PC-3 (cell line): ENCODE measurements around the gene IQSEC3. TPM values are rescaled to one million over a fixed set of nuclear protein-coding genes. Genes with fewer than 3 reads are reported as not detected.

Experiments used
- ATAC-seq: fragments of 200-7000 bp; cut with Tn5 transposase; 2 replicates; pipeline ENCODE4 v1.9.1; 2020; ENCODE audit warnings: mild to moderate bottlenecking, moderate library complexity
- BruUV-seq: library from RNA; stranded (reverse); fragments of 400-500 nt; replicated peaks from 2 replicates; lab custom pipeline; 2021; lab: Mats Ljungman, UMichigan
- CTCF ChIA-PET: fragments of 300-600 bp; sonication (Branson Sonifier 250); formaldehyde crosslinking; loops from one replicate; lab custom pipeline; 2022; ENCODE audit warnings: antibody characterized with exemption; lab: Charles Lee
- POLR2A ChIA-PET: fragments of 300-600 bp; sonication (Branson Sonifier 250); formaldehyde crosslinking; loops from one replicate; lab custom pipeline; 2022; ENCODE audit warnings: antibody characterized with exemption; ENCODE audit not compliant: unreplicated experiment; lab: Charles Lee
- DNase-seq: peaks from one replicate; pipeline ENCODE4 v3.0.0-alpha.2; 2015
- H2AFZ ChIP-seq: fragments of 300-600 bp; sonication (generic); 2 replicates; pipeline ENCODE4 v1.6.0; 2016; ENCODE audit warnings: antibody characterized with exemption, low read length
- H3F3A ChIP-seq: fragments of 300-600 bp; sonication (generic); one replicate; pipeline ENCODE4 v1.6.0; 2017; ENCODE audit warnings: antibody characterized with exemption, low read length, control low read depth, mild to moderate bottlenecking; ENCODE audit not compliant: unreplicated experiment
- H3K27ac ChIP-seq: fragments of 300-600 bp; sonication (generic); 2 replicates; pipeline ENCODE4 v1.5.1; 2016; ENCODE audit warnings: mild to moderate bottlenecking, low read length
- H3K27me3 ChIP-seq: fragments of 300-600 bp; sonication (generic); 2 replicates; pipeline ENCODE4 v1.6.1; 2016; ENCODE audit warnings: low read length, mixed read lengths
- H3K36me3 ChIP-seq: fragments of 300-600 bp; sonication (generic); 2 replicates; pipeline ENCODE4 v1.6.1; 2016; ENCODE audit warnings: low read depth, mixed run types, low read length, mixed read lengths
- H3K4me1 ChIP-seq: fragments of 300-600 bp; sonication (generic); 2 replicates; pipeline ENCODE4 v1.5.1; 2016; ENCODE audit warnings: low read length; ENCODE audit not compliant: insufficient read depth
- H3K4me2 ChIP-seq: fragments of 300-600 bp; sonication (generic); 2 replicates; pipeline ENCODE4 v1.6.0; 2016; ENCODE audit warnings: low read length
- H3K4me3 ChIP-seq: fragments of 300-600 bp; sonication (generic); 2 replicates; pipeline ENCODE4 v1.5.1; 2016; ENCODE audit warnings: mild to moderate bottlenecking, low read length, mixed read lengths
- H3K79me2 ChIP-seq: fragments of 300-600 bp; sonication (generic); 2 replicates; pipeline ENCODE4 v1.6.1; 2017; ENCODE audit warnings: low read length, mixed read lengths
- H3K9ac ChIP-seq: fragments of 300-600 bp; sonication (generic); 2 replicates; pipeline ENCODE4 v1.6.0; 2016; ENCODE audit warnings: mild to moderate bottlenecking, low read length
- H3K9me2 ChIP-seq: fragments of 300-600 bp; sonication (generic); replicated peaks from 2 replicates; pipeline ENCODE4 v1.6.1; 2016; ENCODE audit warnings: mixed run types, low read length, mixed read lengths
- H3K9me3 ChIP-seq: fragments of 300-600 bp; sonication (generic); 2 replicates; pipeline ENCODE4 v1.6.1; 2016; ENCODE audit warnings: low read length, mixed read lengths
- H4K20me1 ChIP-seq: fragments of 300-600 bp; sonication (generic); 2 replicates; pipeline ENCODE4 v1.6.1; 2016; ENCODE audit warnings: low read length, mixed read lengths
- CTCF ChIP-seq: fragments of 300-600 bp; sonication (generic); conservative IDR thresholded peaks from 2 replicates; pipeline ENCODE4 v1.5.1; 2017; ENCODE audit warnings: antibody characterized with exemption, low read depth, mild to moderate bottlenecking, low read length
- EZH2 ChIP-seq: fragments of 300-600 bp; sonication (generic); IDR thresholded peaks from one replicate; pipeline ENCODE4 v1.6.1; 2017; ENCODE audit warnings: antibody characterized with exemption, mild to moderate bottlenecking, low read length; ENCODE audit not compliant: unreplicated experiment
- EZH2phosphoT487 ChIP-seq: fragments of 300-600 bp; sonication (generic); IDR thresholded peaks from 2 replicates; pipeline ENCODE4 v1.6.1; 2018; ENCODE audit warnings: mild to moderate bottlenecking, antibody characterized with exemption, low read length, borderline replicate concordance
- intact Hi-C: fragments of 100-400 bp; cut with micrococcal nuclease; formaldehyde crosslinking; loops from 2 replicates; pipeline ENCODE4 v1.9.0; 2023
- total RNA-seq: library from RNA; depleted of rRNA; stranded (reverse); fragments of >200 nt; gene quantifications from 2 replicates; pipeline ENCODE4 v1.2.3, GENCODE V29; 2014

IQSEC3 gene
- total RNA-seq, 1 experiment from 2014 or later, result 0.11 TPM

DNA sequence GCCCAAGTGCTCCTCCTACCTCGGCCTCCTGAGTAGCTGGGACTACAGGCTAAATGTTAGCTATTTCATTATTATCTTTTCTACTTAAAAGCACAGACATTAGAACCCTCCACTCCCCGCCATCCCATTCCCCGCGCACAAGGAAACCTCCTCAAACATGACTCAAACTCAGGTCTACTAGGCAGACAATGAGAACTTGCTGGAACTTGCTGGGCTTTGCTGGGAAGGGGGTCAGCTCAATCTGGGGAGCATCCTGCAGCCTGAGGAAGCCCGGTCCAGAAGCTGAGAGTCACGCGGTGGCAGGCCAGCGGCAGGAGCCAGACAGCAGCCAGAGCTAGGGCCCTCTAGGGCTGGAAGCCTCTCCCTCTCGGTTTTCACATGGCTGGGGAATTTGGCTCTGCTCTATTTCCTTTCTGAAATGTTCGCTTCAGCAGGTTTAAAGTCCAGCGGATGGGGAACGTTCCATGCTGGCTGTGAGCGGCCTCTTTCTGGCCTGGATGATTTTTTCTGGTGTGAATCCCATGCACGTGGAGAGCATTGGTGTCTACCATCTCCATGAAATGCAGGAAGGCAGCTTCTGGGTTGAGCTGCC, 78.9 kb downstream of the IQSEC3 start:
- TF ChIP-seq EZH2, result no peak
- TF ChIP-seq EZH2phosphoT487, result no peak
- no peak for TF ChIP-seq CTCF
- ATAC-seq, result no peak
- CTCF ChIA-PET, result no interaction called here

DNA sequence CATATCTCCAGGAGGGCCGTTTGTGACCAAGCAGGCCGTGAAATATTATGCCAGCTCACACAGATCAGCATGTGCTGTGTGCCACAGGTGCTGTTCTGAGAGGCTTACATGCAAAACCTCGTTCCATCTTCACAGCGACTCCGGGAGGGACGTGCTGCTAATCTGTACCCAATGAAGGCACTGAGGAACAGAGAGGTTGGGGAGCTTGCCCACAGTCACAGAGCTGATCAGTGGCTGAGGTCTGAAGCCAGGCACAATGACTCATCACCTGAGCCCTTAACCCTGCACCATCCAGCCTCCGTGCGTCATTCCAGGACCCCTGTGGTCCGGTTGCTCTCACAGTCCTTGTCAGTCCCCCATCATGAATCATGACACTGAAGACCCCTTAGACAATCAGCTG, 80.7 kb downstream of the IQSEC3 start:
- ATAC-seq (no peak), DNase-seq (no peak)
- Histone ChIP-seq H3K4me1 (no peaks in the 10 kb centered on the region), H3K4me2 (no peak overlapping the region), H3K9me2 (no peaks in the 10 kb centered on the region), H3K36me3 (no peaks in the 10 kb centered on the region), H3K4me3 (no peak overlapping the region), H3K79me2 (no peaks in the 10 kb centered on the region), H3K9ac (no peak overlapping the region), H3F3A (no peaks in the 10 kb centered on the region), H2AFZ (no peak overlapping the region), H3K9me3 (no peaks in the 10 kb centered on the region), H3K27me3 (peaks cover 18% of the 10 kb centered on the region), H4K20me1 (no peaks in the 10 kb centered on the region), H3K27ac (no peak overlapping the region)
- no TSS peak for BruUV-seq
- ChIA-PET CTCF (no interaction called here), POLR2A (no interaction called here)
- intact Hi-C loops, result no loop called here
- TF ChIP-seq CTCF (no peak), EZH2 (no peak), EZH2phosphoT487 (no peak)

More for the DNA sequence above, 78.9 kb downstream of the IQSEC3 start:
- POLR2A ChIA-PET, result no interaction called here
- no peaks in the 10 kb centered on the region for H3K79me2 ChIP-seq
- H3K4me3 ChIP-seq, result no peak overlapping the region
- no peaks in the 10 kb centered on the region for H3K9me2 ChIP-seq
- H3K4me1 ChIP-seq, result no peaks in the 10 kb centered on the region
- H2AFZ ChIP-seq, result no peak overlapping the region
- intact Hi-C loops, result no loop called here
- no peaks in the 10 kb centered on the region for H3K36me3 ChIP-seq
- no peaks in the 10 kb centered on the region for H3F3A ChIP-seq
- peaks cover 22% of the 10 kb centered on the region for H3K27me3 ChIP-seq
- no TSS peak for BruUV-seq
- H3K4me2 ChIP-seq, result no peak overlapping the region
- no peaks in the 10 kb centered on the region for H4K20me1 ChIP-seq
- no peak for DNase-seq
- H3K27ac ChIP-seq, result no peak overlapping the region
- no peaks in the 10 kb centered on the region for H3K9me3 ChIP-seq
- no peak overlapping the region for H3K9ac ChIP-seq

DNA sequence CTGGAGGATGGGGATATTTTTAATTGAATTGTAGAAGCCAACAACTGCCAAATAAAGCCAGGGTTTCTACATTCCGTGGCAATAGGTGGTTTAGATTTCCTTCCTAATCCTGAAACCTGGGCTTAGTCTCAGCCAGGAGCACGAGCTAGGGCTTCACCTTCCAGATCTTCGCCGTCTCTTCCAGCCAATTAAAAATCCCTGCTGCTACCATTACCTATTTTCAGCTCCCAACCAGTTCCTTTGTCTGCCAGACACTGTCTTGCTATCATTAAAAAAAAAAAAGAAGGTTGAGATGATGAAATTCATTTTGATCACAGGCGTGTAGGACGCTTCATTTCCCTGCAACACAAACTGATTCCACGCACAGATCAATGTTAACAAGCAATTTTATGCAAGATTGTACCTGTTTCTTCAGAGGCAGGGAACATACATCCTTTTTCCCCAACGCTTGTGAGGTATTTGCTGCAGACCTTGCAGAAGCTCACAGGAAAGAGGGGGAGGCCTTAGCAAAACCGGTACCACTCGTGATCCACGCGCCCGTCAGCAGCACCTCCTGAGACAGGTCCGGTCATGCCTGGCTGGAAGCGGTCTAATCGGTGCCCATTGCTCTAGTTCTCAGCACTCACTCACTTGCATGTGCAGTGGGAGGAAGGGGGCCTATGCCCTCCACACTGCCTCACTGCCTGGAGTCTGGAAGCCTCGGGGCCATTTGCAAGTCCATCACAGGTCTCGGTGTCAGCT, 82.3 kb downstream of the IQSEC3 start:
- Histone ChIP-seq H3K9me2 (no peaks in the 10 kb centered on the region), H3K4me2 (no peak overlapping the region), H3K9ac (no peak overlapping the region), H3K36me3 (no peaks in the 10 kb centered on the region; the same call in 1 of the 2 replicates), H3K27ac (no peak overlapping the region), H4K20me1 (no peaks in the 10 kb centered on the region), H3K27me3 (peaks cover 18% of the 10 kb centered on the region), H3K79me2 (no peaks in the 10 kb centered on the region), H2AFZ (no peak overlapping the region), H3K4me1 (no peaks in the 10 kb centered on the region), H3K4me3 (no peak overlapping the region), H3F3A (no peaks in the 10 kb centered on the region), H3K9me3 (no peaks in the 10 kb centered on the region)
- no peak for TF ChIP-seq EZH2phosphoT487
- no peak for TF ChIP-seq EZH2
- no peak for TF ChIP-seq CTCF
- no peak for ATAC-seq
- CTCF ChIA-PET, result no interaction called here
- POLR2A ChIA-PET, result no interaction called here
- BruUV-seq, result no TSS peak
- DNase-seq, result no peak
- intact Hi-C loops, result no loop called here
